PFSK-1 (cell line): Measurements from ENCODE around the gene SHCBP1L.

Source experiments
- POLR2AphosphoS5 ChIP-seq: IDR thresholded peaks from 2 replicates; pipeline ENCODE4 v1.6.1; 2012; ENCODE audit warnings: low read depth, mild to moderate bottlenecking, control low read depth, low read length, moderate library complexity
- SIN3A ChIP-seq: IDR thresholded peaks from 2 replicates; pipeline ENCODE4 v1.6.1; 2012; ENCODE audit warnings: mild to moderate bottlenecking, low read length, moderate library complexity, borderline replicate concordance; ENCODE audit not compliant: insufficient read depth
- TAF1 ChIP-seq: IDR thresholded peaks from 2 replicates; pipeline ENCODE4 v1.6.1; 2012; ENCODE audit warnings: low read length, control low read depth, borderline replicate concordance; ENCODE audit not compliant: insufficient read depth

- TF ChIP-seq POLR2AphosphoS5, result no peak
- no peak for TF ChIP-seq TAF1
- TF ChIP-seq SIN3A, result no peak
Observed at GRCh38 chr1:182960046-182960445, 7.1 kb upstream of the SHCBP1L start.
